DMS79 treated with DMSO at 0.1 percent for 48 hours (cell line): ENCODE measurements around the gene CENPVL3.
A peak's percentile ranks its signal among the peaks of the same experiment; 100 is the strongest.
"Not testable (repeated sequence)": the region's sequence is repeated elsewhere in the genome, so short reads cannot be mapped to it uniquely, and the experiment has no call there.

Experiments used
- DNase-seq: peaks from one replicate; lab custom pipeline; 2025; lab: John Stamatoyannopoulos, UW

The CENPVL3 gene

GRCh38 chrX:51618241-51619155 is at the start of gene CENPVL3:
Gene CENPVL3, minus strand, starts transcription at chrX:51618912. Its CDS starts 39 bp downstream, at chrX:51618873.
- not testable (repeated sequence) for DNase-seq

- DNase-seq, result no peak
These were observed 47.3 kb upstream of the CENPVL3 start for GRCh38 chrX:51665981-51666380.

GRCh38 chrX:51643377-51643776 is 24.7 kb upstream of the CENPVL3 start:
- no peak for DNase-seq

- DNase-seq, result peak; percentile 23
These were observed 22.8 kb upstream of the CENPVL3 start for GRCh38 chrX:51641421-51642021.

GRCh38 chrX:51636511-51636910 is 17.8 kb upstream of the CENPVL3 start:
- DNase-seq, result not testable (repeated sequence)

- peak; percentile 7 for DNase-seq
These were observed 4.2 kb downstream of the CENPVL3 start for GRCh38 chrX:51614353-51615012.

- DNase-seq, result no peak
These were observed 9.9 kb downstream of the CENPVL3 start for GRCh38 chrX:51608766-51609165.

- DNase-seq, result no peak
These were observed 10.6 kb downstream of the CENPVL3 start for GRCh38 chrX:51608126-51608525.

- DNase-seq, result no peak
These were observed 12.3 kb downstream of the CENPVL3 start for GRCh38 chrX:51606446-51606845.

- no peak for DNase-seq
These were observed 19.8 kb downstream of the CENPVL3 start for GRCh38 chrX:51598899-51599298.

- no peak for DNase-seq
These were observed 46.8 kb downstream of the CENPVL3 start for GRCh38 chrX:51571874-51572273.

GRCh38 chrX:51569561-51569960 is 49.2 kb downstream of the CENPVL3 start:
- DNase-seq, result no peak

- no peak for DNase-seq
These were observed 50.1 kb downstream of the CENPVL3 start for GRCh38 chrX:51568586-51568985.
